Fibroblast of upper back skin (primary cell): ENCODE results near the gene MAN1C1.
A peak's percentile ranks its signal among the peaks of the same experiment; 100 is the strongest.

Source experiments
- DNase-seq: peaks from one replicate; pipeline ENCODE4 v3.0.0-alpha.2; 2013

Gene MAN1C1

DNA sequence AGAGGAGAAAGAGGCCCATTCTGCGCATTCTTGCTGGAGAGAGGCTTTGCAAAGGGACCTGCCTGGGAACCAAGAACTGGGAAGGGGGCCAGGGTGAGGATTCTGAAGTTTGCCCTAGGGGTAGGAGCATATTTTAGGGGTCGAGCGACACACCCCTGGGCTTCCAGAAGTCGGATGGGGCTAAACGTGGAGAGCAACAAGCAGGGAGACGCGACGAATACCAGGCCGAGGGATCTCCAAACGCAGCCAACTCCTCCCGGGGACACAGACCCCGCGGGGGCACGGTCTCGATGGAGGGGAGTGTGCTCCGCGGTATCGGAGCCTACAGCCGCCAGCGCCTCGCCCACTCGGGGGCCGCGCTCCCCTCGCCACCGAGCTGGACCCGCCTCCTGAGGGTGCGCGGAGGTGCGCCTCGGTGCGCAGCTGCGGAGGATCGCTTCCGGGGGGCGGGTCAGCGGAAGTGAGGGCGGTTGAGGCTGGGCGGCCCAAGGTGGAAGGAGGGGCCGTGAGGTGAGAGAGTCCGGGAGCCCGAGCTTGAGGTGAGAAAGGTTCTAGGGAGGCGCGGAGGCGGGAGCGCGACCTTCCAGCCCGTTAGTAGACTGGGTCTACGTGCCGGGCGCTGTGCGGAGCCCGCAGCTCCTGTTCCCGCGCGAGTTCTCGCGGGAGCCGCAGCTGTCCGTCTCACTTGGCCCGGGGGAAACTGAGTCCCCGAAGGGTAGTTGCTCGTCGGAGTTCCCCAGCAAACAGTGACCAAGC, 203.1 kb downstream of the MAN1C1 start, which contains the start of gene MTFR1L:
Gene MTFR1L, plus strand, starts transcription at position 464 of the 756 bp plus-strand sequence. CDS start 3,151 bp downstream, outside the sequence.
- DNase-seq: peak; percentile 68

DNA sequence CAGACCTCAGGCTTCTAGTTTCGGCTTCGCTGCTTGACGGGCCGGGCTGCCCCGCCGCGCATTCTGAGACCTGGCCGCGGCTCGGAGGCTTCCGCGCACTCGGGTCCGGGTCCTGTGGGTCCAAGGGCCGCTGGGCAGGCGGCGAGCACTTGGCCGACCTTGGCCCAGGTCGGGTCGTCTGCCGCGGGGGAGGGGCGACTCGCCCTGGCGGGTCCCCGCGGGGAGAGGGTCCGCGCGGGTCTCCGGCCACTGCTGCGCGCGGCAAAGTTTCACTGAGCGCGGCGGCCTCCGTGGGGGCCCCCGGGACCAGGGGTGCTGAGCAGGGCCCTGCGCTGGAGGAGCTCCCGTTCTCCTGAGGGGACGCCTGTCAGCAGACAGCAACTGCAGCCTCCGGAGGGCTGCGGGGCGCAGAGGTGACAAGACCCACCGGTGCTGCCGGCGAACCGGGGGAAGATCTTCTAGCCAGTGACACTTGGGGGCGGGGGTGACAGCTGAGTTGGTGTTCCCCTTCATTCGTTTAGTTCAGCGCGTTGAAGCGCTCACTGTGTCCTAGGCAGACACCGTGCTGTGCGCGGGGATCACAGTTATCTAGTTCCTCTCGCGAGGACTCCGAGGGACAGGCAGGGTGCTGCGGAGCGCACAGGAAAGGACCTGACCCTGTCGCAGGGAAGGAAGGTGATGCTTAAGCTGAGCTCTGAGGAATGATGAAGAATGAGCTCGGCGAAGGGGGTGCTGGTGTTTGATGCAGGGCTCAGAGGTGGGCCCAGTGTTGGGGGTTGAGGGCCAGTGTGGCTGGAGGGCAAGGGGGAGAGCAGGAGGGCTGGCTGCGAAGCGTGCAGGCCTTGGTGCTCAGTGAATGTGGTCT, 203.9 kb downstream of the MAN1C1 start:
- peak; percentile 46 for DNase-seq

DNA sequence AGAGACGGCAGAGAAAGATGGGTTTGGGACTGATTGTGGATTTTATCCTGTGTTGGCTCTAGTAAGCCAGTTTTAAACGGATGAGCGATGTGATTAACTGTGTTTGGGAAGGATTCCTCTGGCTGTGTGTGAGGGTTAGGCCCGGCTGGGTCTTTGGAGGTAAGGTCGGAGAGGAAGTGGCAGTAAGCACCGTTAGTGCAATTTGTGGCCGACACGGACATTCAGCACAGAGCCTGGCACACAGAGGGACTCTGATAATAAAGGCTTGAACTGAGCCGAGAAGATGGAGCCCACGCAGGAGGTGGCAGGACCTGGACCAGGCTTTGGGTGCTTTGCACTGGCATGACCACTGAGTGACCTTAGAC, 204.5 kb downstream of the MAN1C1 start:
- no peak for DNase-seq

- DNase-seq: no peak
Measured at GRCh38 chr1:25821630-25822091, 205.1 kb downstream of the MAN1C1 start.

- no peak for DNase-seq
Measured at GRCh38 chr1:25825605-25826004, 209.0 kb downstream of the MAN1C1 start.

DNA sequence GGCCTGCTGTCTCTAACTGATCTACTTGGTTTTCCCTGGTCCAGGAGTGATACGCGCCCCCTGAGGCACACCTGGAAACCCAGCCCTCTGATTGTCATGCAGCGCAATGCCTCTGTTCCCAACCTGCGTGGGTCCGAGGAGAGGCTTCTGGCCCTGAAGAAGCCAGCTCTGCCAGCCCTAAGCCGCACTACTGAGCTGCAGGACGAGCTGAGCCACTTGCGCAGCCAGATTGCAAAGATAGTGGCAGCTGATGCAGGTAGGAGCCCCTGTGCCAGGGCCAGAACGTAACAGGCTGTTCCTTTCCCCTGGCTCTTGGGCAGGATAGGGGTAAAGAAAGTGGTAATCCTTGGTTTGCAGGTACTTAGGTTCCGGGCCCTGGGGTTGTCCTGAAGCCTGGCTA, 210.0 kb downstream of the MAN1C1 start:
- no peak for DNase-seq

- DNase-seq: no peak
Measured at GRCh38 chr1:25828491-25828890, 211.9 kb downstream of the MAN1C1 start.

- DNase-seq: no peak
Measured at GRCh38 chr1:25829046-25829445, 212.5 kb downstream of the MAN1C1 start.

- no peak for DNase-seq
Measured at GRCh38 chr1:25831569-25832196, 215.1 kb downstream of the MAN1C1 start.

- no peak for DNase-seq
Measured at GRCh38 chr1:25832336-25833037, 215.9 kb downstream of the MAN1C1 start.

- no peak for DNase-seq
Measured at GRCh38 chr1:25833158-25833557, 216.6 kb downstream of the MAN1C1 start.
